Uterus (tissue), 4 donors: ENCODE data around the gene TEK. TPM values are rescaled to one million over a fixed set of nuclear protein-coding genes. Genes with fewer than 3 reads are reported as not detected.

Experiments
- DNase-seq, 2 donors: peaks; one replicate each; pipeline ENCODE4 v3.0.0-alpha.2; 2019 to 2020
- H3K27ac ChIP-seq, 2 donors: fragments of 200-600 bp; sonication (generic); 1 replicate in 1 of 2; 2 replicates in 1 of 2; pipeline ENCODE4 v1.5.1; 2016 to 2018
- H3K27me3 ChIP-seq, 2 donors: fragments of 200-600 bp; sonication (generic); one replicate each; pipeline ENCODE4 v1.5.1; 2018 to 2019; ENCODE audit warnings: control low read depth in 1 of 2
- H3K36me3 ChIP-seq, 2 donors: fragments of 200-600 bp; sonication (generic); one replicate each; pipeline ENCODE4 v1.5.1; 2019; ENCODE audit warnings: control low read depth in 1 of 2
- H3K4me1 ChIP-seq, 2 donors: fragments of 200-600 bp; sonication (generic); one replicate each; pipeline ENCODE4 v1.5.1; 2018 to 2019; ENCODE audit warnings: control low read depth in 1 of 2
- H3K4me3 ChIP-seq, 2 donors: fragments of 200-600 bp; sonication (generic); 1 replicate in 1 of 2; 2 replicates in 1 of 2; pipeline ENCODE4 v1.5.1; 2018 to 2019; ENCODE audit warnings: mild to moderate bottlenecking in 1 of 2
- H3K9me3 ChIP-seq, 2 donors: fragments of 200-600 bp; sonication (generic); one replicate each; pipeline ENCODE4 v1.5.1; 2019; ENCODE audit warnings: control low read depth in 1 of 2
- CTCF ChIP-seq, 4 experiments: fragments of 200-600 bp in 2 of 4; fragments of 450-650 bp in 2 of 4; sonication (generic) in 2 of 4; IDR thresholded peaks; one replicate each; pipeline ENCODE4 v1.5.1; 2016 to 2019; ENCODE audit warnings: antibody characterized with exemption in 4 of 4, mild to moderate bottlenecking in 2 of 4, moderate library complexity in 1 of 4
- POLR2A ChIP-seq, 2 donors: fragments of 450-650 bp; IDR thresholded peaks; one replicate each; pipeline ENCODE4 v1.6.1; 2016; ENCODE audit warnings: antibody characterized with exemption in 2 of 2, mild to moderate bottlenecking in 1 of 2, moderate library complexity in 1 of 2
- intact Hi-C: fragments of 100-400 bp; cut with DNase I; formaldehyde crosslinking; loops from one replicate; pipeline ENCODE4 v1.15.1; 2023; ENCODE audit warnings: low total_unique reads
- total RNA-seq, 4 donors: library from RNA; depleted of rRNA in 3 of 4; stranded (reverse); fragments of >200 nt in 3 of 4; gene quantifications; one replicate each; pipeline versions ENCODE4 v1.1.0 to v1.2.4, GENCODE V29; 2014 to 2023
- donor health status: DM: yes; HTN: yes; CAD: no.

Gene TEK
- total RNA-seq, 4 donors from 2014 or later, result 13.5 to 61.3 (median 34.2) TPM

GRCh38 chr9:27150746-27151406 is 41.9 kb downstream of the TEK start:
- Histone ChIP-seq H3K9me3 (no peaks in the 10 kb centered on the region), H3K36me3 (no peaks in the 10 kb centered on the region), H3K4me3 (no peak overlapping the region), H3K27ac (peak overlapping the region in 1 of 2 donors; percentile 59), H3K4me1 (no peaks in the 10 kb centered on the region), H3K27me3 (no peaks in the 10 kb centered on the region)
- intact Hi-C loops, result no loop called here
- no peak for DNase-seq
- TF ChIP-seq CTCF (IDR thresholded peaks at IDR 0.05) (no peak), POLR2A (IDR thresholded peaks at IDR 0.05) (no peak)

- Histone ChIP-seq H3K27me3 (no peaks in the 10 kb centered on the region), H3K9me3 (no peaks in the 10 kb centered on the region), H3K4me3 (no peak overlapping the region), H3K4me1 (no peaks in the 10 kb centered on the region), H3K36me3 (no peaks in the 10 kb centered on the region), H3K27ac (peak overlapping the region in 1 of 2 donors; percentile 59)
- DNase-seq, result no peak
- TF ChIP-seq POLR2A (IDR thresholded peaks at IDR 0.05) (no peak), CTCF (IDR thresholded peaks at IDR 0.05) (no peak)
- intact Hi-C loops, result no loop called here
Measured at GRCh38 chr9:27151693-27152404, 42.8 kb downstream of the TEK start.

GRCh38 chr9:27152405-27152718 is 43.3 kb downstream of the TEK start:
- TF ChIP-seq POLR2A (IDR thresholded peaks at IDR 0.05) (no peak), CTCF (IDR thresholded peaks at IDR 0.05) (no peak)
- Histone ChIP-seq H3K9me3 (no peaks in the 10 kb centered on the region), H3K36me3 (no peaks in the 10 kb centered on the region), H3K27ac (no peak overlapping the region), H3K4me3 (no peak overlapping the region), H3K27me3 (no peaks in the 10 kb centered on the region), H3K4me1 (no peaks in the 10 kb centered on the region)
- DNase-seq, result no peak
- intact Hi-C loops, result no loop called here

GRCh38 chr9:27154908-27155307 is 45.9 kb downstream of the TEK start:
- no peak for DNase-seq
- intact Hi-C loops, result no loop called here

More at GRCh38 chr9:27154908-27155307, 45.9 kb downstream of the TEK start:
- Histone ChIP-seq H3K4me1 (no peaks in the 10 kb centered on the region), H3K27me3 (no peaks in the 10 kb centered on the region), H3K36me3 (no peaks in the 10 kb centered on the region), H3K9me3 (no peaks in the 10 kb centered on the region), H3K27ac (no peak overlapping the region), H3K4me3 (no peak overlapping the region)
- no peak for TF ChIP-seq CTCF (IDR thresholded peaks at IDR 0.05)
